ENCODE measurements around the gene RASGRF1.

The RASGRF1 gene

GRCh38 chr15:78999636-79000035 is 90.9 kb downstream of the RASGRF1 start (continued):
- TF ChIP-seq REST (tag by site-specific recombination; IDR thresholded peaks at IDR 0.05) (no peak), ZNF133 (tag by site-specific recombination; IDR thresholded peaks at IDR 0.05) (no peak)

- TF ChIP-seq ZBTB11 (tag by site-specific recombination; conservative IDR thresholded peaks at IDR 0.05; ENCODE audit: low read depth) (no peak), ZNF37A (tag by site-specific recombination; IDR thresholded peaks at IDR 0.05) (no peak), HOXD13 (CRISPR knock-in tag; IDR thresholded peaks at IDR 0.05; ENCODE audit: borderline replicate concordance) (no peak), INSM2 (tag by site-specific recombination; IDR thresholded peaks at IDR 0.05) (no peak), ZNF658 (tag by site-specific recombination; IDR thresholded peaks at IDR 0.05) (no peak), FEZF1 (tag by site-specific recombination; IDR thresholded peaks at IDR 0.05) (no peak), HOXA7 (CRISPR knock-in tag; IDR thresholded peaks at IDR 0.05; ENCODE audit: borderline replicate concordance) (no peak), ZNF24 (tag by site-specific recombination; IDR thresholded peaks at IDR 0.05) (no peak), ZNF132 (tag by site-specific recombination; IDR thresholded peaks at IDR 0.05; ENCODE audit: borderline replicate concordance) (no peak), ZNF302 (tag by site-specific recombination; IDR thresholded peaks at IDR 0.05; ENCODE audit: low read depth) (no peak), ZNF488 (tag by site-specific recombination; IDR thresholded peaks at IDR 0.05) (no peak), ZNF221 (tag by site-specific recombination; IDR thresholded peaks at IDR 0.05; ENCODE audit: borderline replicate concordance) (no peak), OVOL3 (tag by site-specific recombination; IDR thresholded peaks at IDR 0.05) (no peak), REPIN1 (tag by site-specific recombination; IDR thresholded peaks at IDR 0.05; ENCODE audit: low read depth) (no peak)
- POLR2A ChIA-PET, result no interaction called here
- Histone ChIP-seq H3K27ac (ENCODE audit: extremely low read depth, low read depth, low read length) (no peak overlapping the region), H3K9me3 (ENCODE audit: control insufficient read depth, insufficient read depth, low read depth, low read length) (no peaks in the 10 kb centered on the region), H3K4me1 (ENCODE audit: control insufficient read depth, insufficient read depth, low read length) (no peaks in the 10 kb centered on the region), H3K36me3 (ENCODE audit: control insufficient read depth in 2 of 2, insufficient read depth in 1 of 2, low read length in 2 of 2) (no peaks in the 10 kb centered on the region), H3K4me3 (ENCODE audit: low read depth, low read length) (no peak overlapping the region)
- CTCF ChIA-PET, result interaction anchor here (0.7 to 3.3 kb wide), 5 partner anchors 9 to 186 kb away, joined by 3 to 12 read pairs (median 3); no protein-coding TSS in a partner anchor
Measured at GRCh38 chr15:78998526-78998925, 92.1 kb downstream of the RASGRF1 start.

Data from HEK293 (cell line).